Smooth muscle cell (in vitro differentiated cells): ENCODE measurements around the gene MAZ. TPM values are rescaled to one million over a fixed set of nuclear protein-coding genes. Genes with fewer than 3 reads are reported as not detected.

Source experiments
- DNase-seq: peaks from one replicate; lab custom pipeline; 2025; ENCODE audit not compliant: unreplicated experiment; lab: John Stamatoyannopoulos, UW
- H2AFZ ChIP-seq: fragments of 200-600 bp; sonication (generic); 2 replicates; pipeline ENCODE4 v1.6.0; 2016; ENCODE audit warnings: antibody characterized with exemption, low read depth, mild to moderate bottlenecking
- H3F3A ChIP-seq: fragments of 200-600 bp; sonication (generic); 2 replicates; pipeline ENCODE4 v1.6.0; 2017; ENCODE audit warnings: antibody characterized with exemption, low read depth
- H3K27ac ChIP-seq: fragments of 200-600 bp; sonication (generic); 2 replicates; pipeline ENCODE4 v1.5.1; 2016; ENCODE audit warnings: low read depth, mild to moderate bottlenecking
- H3K27me3 ChIP-seq: fragments of 200-600 bp; sonication (generic); 2 replicates; pipeline ENCODE4 v1.6.1; 2016; ENCODE audit warnings: low read depth, mild to moderate bottlenecking
- H3K36me3 ChIP-seq: fragments of 200-600 bp; sonication (generic); 2 replicates; pipeline ENCODE4 v1.5.1; 2016; ENCODE audit warnings: low read depth
- H3K4me1 ChIP-seq: fragments of 200-600 bp; sonication (generic); 2 replicates; pipeline ENCODE4 v1.5.1; 2016; ENCODE audit warnings: low read depth
- H3K4me2 ChIP-seq: fragments of 200-600 bp; sonication (generic); 2 replicates; pipeline ENCODE4 v1.6.0; 2016; ENCODE audit warnings: mild to moderate bottlenecking
- H3K4me3 ChIP-seq: fragments of 200-600 bp; sonication (generic); 2 replicates; pipeline ENCODE4 v1.5.1; 2016; ENCODE audit warnings: mild to moderate bottlenecking
- H3K79me2 ChIP-seq: fragments of 200-600 bp; sonication (generic); 2 replicates; pipeline ENCODE4 v1.6.0; 2016; ENCODE audit warnings: low read depth, mild to moderate bottlenecking
- H3K9ac ChIP-seq: fragments of 200-600 bp; sonication (generic); 2 replicates; pipeline ENCODE4 v1.6.0; 2016; ENCODE audit warnings: low read depth
- H3K9me3 ChIP-seq: fragments of 200-600 bp; sonication (generic); replicated peaks from 2 replicates; pipeline ENCODE4 v1.5.1; 2016; ENCODE audit warnings: low read depth
- H4K20me1 ChIP-seq: fragments of 200-600 bp; sonication (generic); 2 replicates; pipeline ENCODE4 v1.6.0; 2016; ENCODE audit warnings: low read depth
- WGBS: methylation state at CpG from one replicate; pipeline ENCODE4 v1.1.7; 2016; ENCODE audit warnings: low lambda C conversion rate; 5-methylcytosine and 5-hydroxymethylcytosine counted together
- polyA plus RNA-seq: library from polyadenylated mRNA; unstranded; fragments of >200 nt; fragmentation: Nextera tagmentation; extraction: Ambion mirVana; gene quantifications from 2 replicates; pipeline ENCODE4 v1.2.1, GENCODE V29; 2016
- small RNA-seq: library from RNA; depleted of rRNA; stranded (forward); fragments of <200 nt; gene quantifications from one replicate; pipeline ENCODE3, GENCODE V24; 2014
- total RNA-seq: library from RNA; depleted of rRNA; stranded (reverse); fragments of >200 nt; gene quantifications from 2 replicates; pipeline ENCODE4 v1.2.3, GENCODE V29; 2014
- TF ChIP-seq, protein P1 (sequence below): fragments of 200-600 bp; sonication (generic); IDR thresholded peaks from 2 replicates; pipeline ENCODE4 v1.5.1; 2017; ENCODE audit warnings: borderline replicate concordance, mild to moderate bottlenecking, antibody characterized with exemption; ENCODE audit not compliant: insufficient read depth, poor library complexity, severe bottlenecking

The MAZ gene
- total and polyA plus RNA-seq, 2 experiments from 2014 or later, result 77.2 to 229 TPM

DNA sequence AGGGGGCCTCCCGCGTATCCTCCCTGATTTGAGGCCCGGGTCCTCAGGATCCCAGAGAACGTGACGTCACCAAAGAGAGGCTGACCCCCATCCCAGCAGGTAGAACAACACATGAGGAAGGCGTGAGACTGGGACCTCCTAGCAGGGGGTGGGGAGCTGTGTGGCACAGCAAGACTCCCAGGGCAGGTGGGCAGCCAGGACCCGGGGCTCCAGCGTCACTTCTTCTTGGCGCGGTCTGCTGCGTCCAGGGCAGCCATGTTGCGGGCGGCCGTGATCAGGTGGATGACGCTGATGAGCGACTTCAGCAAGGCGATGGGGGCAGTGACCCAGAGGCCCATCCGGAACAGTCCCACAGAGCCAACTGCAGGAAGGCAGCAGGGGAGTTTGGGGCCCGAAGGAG, 52.6 kb downstream of the MAZ start:
- H3K79me2 ChIP-seq, result peaks cover 15% of the 10 kb centered on the region
- WGBS, result 98% methylated on average over 19 of the region's 19 CpGs
- no peaks in the 10 kb centered on the region for H3F3A ChIP-seq
- no peak overlapping the region for H3K4me2 ChIP-seq
- H2AFZ ChIP-seq, result no peak overlapping the region
- peaks cover 15% of the 10 kb centered on the region for H3K4me1 ChIP-seq
- DNase-seq, result no peak
- H3K36me3 ChIP-seq, result no peaks in the 10 kb centered on the region
- TF ChIP-seq, protein P1, sequence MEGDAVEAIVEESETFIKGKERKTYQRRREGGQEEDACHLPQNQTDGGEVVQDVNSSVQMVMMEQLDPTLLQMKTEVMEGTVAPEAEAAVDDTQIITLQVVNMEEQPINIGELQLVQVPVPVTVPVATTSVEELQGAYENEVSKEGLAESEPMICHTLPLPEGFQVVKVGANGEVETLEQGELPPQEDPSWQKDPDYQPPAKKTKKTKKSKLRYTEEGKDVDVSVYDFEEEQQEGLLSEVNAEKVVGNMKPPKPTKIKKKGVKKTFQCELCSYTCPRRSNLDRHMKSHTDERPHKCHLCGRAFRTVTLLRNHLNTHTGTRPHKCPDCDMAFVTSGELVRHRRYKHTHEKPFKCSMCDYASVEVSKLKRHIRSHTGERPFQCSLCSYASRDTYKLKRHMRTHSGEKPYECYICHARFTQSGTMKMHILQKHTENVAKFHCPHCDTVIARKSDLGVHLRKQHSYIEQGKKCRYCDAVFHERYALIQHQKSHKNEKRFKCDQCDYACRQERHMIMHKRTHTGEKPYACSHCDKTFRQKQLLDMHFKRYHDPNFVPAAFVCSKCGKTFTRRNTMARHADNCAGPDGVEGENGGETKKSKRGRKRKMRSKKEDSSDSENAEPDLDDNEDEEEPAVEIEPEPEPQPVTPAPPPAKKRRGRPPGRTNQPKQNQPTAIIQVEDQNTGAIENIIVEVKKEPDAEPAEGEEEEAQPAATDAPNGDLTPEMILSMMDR, result no peak
- H4K20me1 ChIP-seq, result no peaks in the 10 kb centered on the region
- H3K27ac ChIP-seq, result no peak overlapping the region
- H3K27me3 ChIP-seq, result no peaks in the 10 kb centered on the region
- H3K9ac ChIP-seq, result no peak overlapping the region
- H3K4me3 ChIP-seq, result no peak overlapping the region
- H3K9me3 ChIP-seq, result no peaks in the 10 kb centered on the region

DNA sequence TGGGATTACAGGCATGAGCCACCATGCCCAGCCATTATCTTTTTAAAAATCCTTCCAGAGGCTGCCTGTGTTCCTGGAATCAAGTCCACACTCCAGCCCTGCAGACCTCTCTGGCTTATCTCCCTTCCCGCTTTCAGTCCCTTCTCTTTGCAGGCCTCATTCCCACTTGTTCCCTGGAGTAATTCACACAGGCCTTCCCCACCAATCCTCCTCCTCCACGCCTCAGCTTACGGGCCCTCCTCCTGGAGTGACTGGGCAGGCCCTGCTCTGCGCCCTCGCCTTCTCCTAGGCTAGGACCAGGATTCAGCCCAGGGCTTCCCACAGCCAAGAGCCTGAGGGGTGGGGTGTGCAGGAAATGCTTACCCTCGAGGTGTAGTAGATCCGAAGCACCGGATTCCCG, 53.9 kb downstream of the MAZ start:
- 87% methylated on average over 9 of the region's 9 CpGs for WGBS
- no peak overlapping the region for H3K4me3 ChIP-seq

More for the DNA sequence above, 53.9 kb downstream of the MAZ start:
- no peaks in the 10 kb centered on the region for H3K36me3 ChIP-seq
- H3K9me3 ChIP-seq, result no peaks in the 10 kb centered on the region
- H3K79me2 ChIP-seq, result peaks cover 15% of the 10 kb centered on the region
- H3K27me3 ChIP-seq, result no peaks in the 10 kb centered on the region
- H3K27ac ChIP-seq, result no peak overlapping the region
- H3K4me2 ChIP-seq, result no peak overlapping the region
- no peak for DNase-seq
- H3K4me1 ChIP-seq, result peaks cover 15% of the 10 kb centered on the region
- H3K9ac ChIP-seq, result no peak overlapping the region
- no peaks in the 10 kb centered on the region for H4K20me1 ChIP-seq
- TF ChIP-seq, protein P1, result no peak
- H3F3A ChIP-seq, result no peaks in the 10 kb centered on the region
- H2AFZ ChIP-seq, result no peak overlapping the region

Small RNA genes within 50 kb of the gene (small RNA-seq; reads per million reads assigned to genes)
- gene AC009133.6 (not detected), gene AC120114.4 (not detected)

Other genes starting within 250 kb of the MAZ start
- gene SPN, start 143.3 kb upstream of the MAZ start, total RNA-seq, result not detected in 2 replicates
- not detected in 2 replicates for gene SPN, start 143.3 kb upstream of the MAZ start, polyA plus RNA-seq
- gene QPRT, start 127.3 kb upstream of the MAZ start, total RNA-seq, result 67.4 and 69.6 TPM in 2 replicates
- gene QPRT, start 127.3 kb upstream of the MAZ start, polyA plus RNA-seq, result 152 and 196 TPM in 2 replicates
- gene C16orf54, start 60.5 kb upstream of the MAZ start, total RNA-seq, result not detected in 2 replicates
- gene C16orf54, start 60.5 kb upstream of the MAZ start, polyA plus RNA-seq, result not detected in 2 replicates
- not detected in 2 replicates for gene ZG16, start 28.3 kb upstream of the MAZ start, total RNA-seq
- not detected in 2 replicates for gene ZG16, start 28.3 kb upstream of the MAZ start, polyA plus RNA-seq
- gene KIF22, start 15.8 kb upstream of the MAZ start, total RNA-seq, result 16.0 and 19.8 TPM in 2 replicates
- 33.5 and 35.7 TPM in 2 replicates for gene KIF22, start 15.8 kb upstream of the MAZ start, polyA plus RNA-seq
- gene PRRT2, start 5.7 kb downstream of the MAZ start, total RNA-seq, result 12.2 and 25.9 TPM in 2 replicates
- gene PRRT2, start 5.7 kb downstream of the MAZ start, polyA plus RNA-seq, result 12.2 and 20.1 TPM in 2 replicates
- 15.6 and 21.1 TPM in 2 replicates for gene PAGR1, start 9.6 kb downstream of the MAZ start, total RNA-seq
- gene PAGR1, start 9.6 kb downstream of the MAZ start, polyA plus RNA-seq, result 34.5 and 44.8 TPM in 2 replicates
- 47.5 and 57.4 TPM in 2 replicates for gene MVP, start 13.9 kb downstream of the MAZ start, total RNA-seq
- 110 and 123 TPM in 2 replicates for gene MVP, start 13.9 kb downstream of the MAZ start, polyA plus RNA-seq
- gene CDIPT, start 56.7 kb downstream of the MAZ start, total RNA-seq, result 61.4 and 63.2 TPM in 2 replicates
- 90.7 and 118 TPM in 2 replicates for gene CDIPT, start 56.7 kb downstream of the MAZ start, polyA plus RNA-seq
- gene SEZ6L2, start 93.0 kb downstream of the MAZ start, total RNA-seq, result 23.8 and 178 TPM in 2 replicates
- gene SEZ6L2, start 93.0 kb downstream of the MAZ start, polyA plus RNA-seq, result 37.5 and 46.1 TPM in 2 replicates
- 4.1 and 7.1 TPM in 2 replicates for gene ASPHD1, start 94.0 kb downstream of the MAZ start, total RNA-seq
- 26.1 and 28.8 TPM in 2 replicates for gene ASPHD1, start 94.0 kb downstream of the MAZ start, polyA plus RNA-seq
- gene KCTD13, start 119.7 kb downstream of the MAZ start, total RNA-seq, result 8.0 and 16.3 TPM in 2 replicates
- gene KCTD13, start 119.7 kb downstream of the MAZ start, polyA plus RNA-seq, result 23.6 and 30.5 TPM in 2 replicates
- 99.2 and 107 TPM in 2 replicates for gene TMEM219, start 155.6 kb downstream of the MAZ start, total RNA-seq
- gene TMEM219, start 155.6 kb downstream of the MAZ start, polyA plus RNA-seq, result 176 and 186 TPM in 2 replicates
- 26.2 and 26.8 TPM in 2 replicates for gene TAOK2, start 167.3 kb downstream of the MAZ start, total RNA-seq
- 26.0 TPM in 2 replicates for gene TAOK2, start 167.3 kb downstream of the MAZ start, polyA plus RNA-seq
- gene HIRIP3, start 189.1 kb downstream of the MAZ start, total RNA-seq, result 11.3 and 17.0 TPM in 2 replicates
- 13.2 and 13.9 TPM in 2 replicates for gene HIRIP3, start 189.1 kb downstream of the MAZ start, polyA plus RNA-seq
- gene INO80E, start 189.7 kb downstream of the MAZ start, total RNA-seq, result 92.2 and 181 TPM in 2 replicates
- gene INO80E, start 189.7 kb downstream of the MAZ start, polyA plus RNA-seq, result 17.7 and 19.3 TPM in 2 replicates
- gene DOC2A, start 204.5 kb downstream of the MAZ start, total RNA-seq, result 0.09 TPM in 1 of 2 replicates, not detected in the other
- not detected in 2 replicates for gene DOC2A, start 204.5 kb downstream of the MAZ start, polyA plus RNA-seq
- not detected in 2 replicates for gene C16orf92, start 216.7 kb downstream of the MAZ start, total RNA-seq
- not detected in 2 replicates for gene C16orf92, start 216.7 kb downstream of the MAZ start, polyA plus RNA-seq
- 0.45 TPM in 1 of 2 replicates, not detected in the other for gene TLCD3B, start 224.7 kb downstream of the MAZ start, total RNA-seq
- 0.48 and 1.3 TPM in 2 replicates for gene TLCD3B, start 224.7 kb downstream of the MAZ start, polyA plus RNA-seq